IMR-90 (cell line): ENCODE results near the gene KCNQ1. TPM values are rescaled to one million over a fixed set of nuclear protein-coding genes. Genes with fewer than 3 reads are reported as not detected.

ENCODE experiments used
- ATAC-seq: fragments of 200-7000 bp; cut with Tn5 transposase; 2 replicates; pipeline ENCODE4 v1.9.1; 2020; ENCODE audit warnings: low read depth, mild to moderate bottlenecking, moderate library complexity
- BruUV-seq: library from RNA; stranded (reverse); fragments of 400-500 nt; replicated peaks from 2 replicates; lab custom pipeline; 2021; lab: Mats Ljungman, UMichigan
- CTCF ChIA-PET: fragments of 300-600 bp; formaldehyde crosslinking; extraction: SDS; loops from one replicate; lab custom pipeline; 2021; ENCODE audit warnings: antibody characterized with exemption; lab: Yijun Ruan, JAX
- POLR2A ChIA-PET: fragments of 300-600 bp; sonication (Branson Sonifier 250); formaldehyde crosslinking; loops from one replicate; lab custom pipeline; 2022; ENCODE audit warnings: antibody characterized with exemption; ENCODE audit not compliant: unreplicated experiment; lab: Charles Lee
- DNase-seq: peaks from one replicate; pipeline ENCODE4 v3.0.0; 2013
- H2AFZ ChIP-seq: replicated peaks from 2 replicates; pipeline ENCODE3; 2013; ENCODE audit warnings: low read length, mild to moderate bottlenecking; ENCODE audit not compliant: poor library complexity
- H2AK5ac ChIP-seq: 2 replicates; pipeline ENCODE4 v1.6.1; 2013; ENCODE audit warnings: low read depth, low read length, inconsistent platforms
- H2AK9ac ChIP-seq: replicated peaks from 2 replicates; pipeline ENCODE3; 2013; ENCODE audit warnings: mild to moderate bottlenecking, low read depth, low read length, moderate library complexity; ENCODE audit not compliant: poor library complexity
- H2BK120ac ChIP-seq: 2 replicates; pipeline ENCODE4 v1.6.1; 2013; ENCODE audit warnings: low read depth, low read length, inconsistent platforms
- H2BK15ac ChIP-seq: 3 replicates; pipeline ENCODE4 v1.6.1; 2013; ENCODE audit warnings: low read depth, low read length, inconsistent platforms
- H2BK20ac ChIP-seq: 2 replicates; pipeline ENCODE4 v1.6.1; 2013; ENCODE audit warnings: low read depth, mild to moderate bottlenecking, inconsistent platforms, low read length, moderate library complexity
- H2BK5ac ChIP-seq: 2 replicates; pipeline ENCODE4 v1.6.1; 2013; ENCODE audit warnings: mild to moderate bottlenecking, low read depth, low read length, inconsistent platforms; ENCODE audit not compliant: poor library complexity, severe bottlenecking
- H3K14ac ChIP-seq: replicated peaks from 2 replicates; pipeline ENCODE4 v1.6.1; 2013; ENCODE audit warnings: low read depth, low read length, inconsistent platforms
- H3K18ac ChIP-seq: 2 replicates; pipeline ENCODE4 v1.6.1; 2013; ENCODE audit warnings: low read depth, low read length, control low read depth
- H3K23ac ChIP-seq: 2 replicates; pipeline ENCODE4 v1.6.1; 2013; ENCODE audit warnings: low read depth, low read length, inconsistent platforms
- H3K27ac ChIP-seq: 2 replicates; pipeline ENCODE4 v1.5.1; 2013; ENCODE audit warnings: mild to moderate bottlenecking, control low read depth, low read length; ENCODE audit not compliant: insufficient read depth
- H3K27me3 ChIP-seq: 2 replicates; pipeline ENCODE4 v1.6.1; 2013; ENCODE audit warnings: low read length; ENCODE audit not compliant: control insufficient read depth, insufficient read depth
- H3K36me3 ChIP-seq: 2 replicates; pipeline ENCODE4 v1.6.1; 2013; ENCODE audit warnings: low read length, mixed read lengths; ENCODE audit not compliant: control insufficient read depth, insufficient read depth
- H3K4ac ChIP-seq: 2 replicates; pipeline ENCODE4 v1.6.1; 2013; ENCODE audit warnings: low read depth, low read length, inconsistent platforms
- H3K4me1 ChIP-seq: 2 replicates; pipeline ENCODE4 v1.6.1; 2013; ENCODE audit warnings: low read length, mixed read lengths; ENCODE audit not compliant: control insufficient read depth, insufficient read depth
- H3K4me2 ChIP-seq: 2 replicates; pipeline ENCODE4 v1.6.1; 2013; ENCODE audit warnings: low read depth, mild to moderate bottlenecking, control low read depth, low read length, moderate library complexity
- H3K4me3 ChIP-seq: 2 replicates; pipeline ENCODE4 v1.5.1; 2013; ENCODE audit warnings: low read depth, mild to moderate bottlenecking, control low read depth, low read length, moderate library complexity; ENCODE audit not compliant: insufficient read depth
- H3K56ac ChIP-seq: 2 replicates; pipeline ENCODE4 v1.6.1; 2013; ENCODE audit warnings: low read length, inconsistent platforms; ENCODE audit not compliant: insufficient read depth; ENCODE audit errors: extremely low read depth
- H3K79me1 ChIP-seq, 2 experiments: 2 replicates each; pipeline ENCODE4 v1.6.1; 2013; ENCODE audit warnings: low read length in 2 of 2, inconsistent platforms in 1 of 2, low read depth in 1 of 2
- H3K9ac ChIP-seq: 2 replicates; pipeline ENCODE4 v1.6.1; 2013; ENCODE audit warnings: low read depth, low read length, control low read depth
- H3K9me1 ChIP-seq: 2 replicates; pipeline ENCODE4 v1.6.1; 2013; ENCODE audit warnings: low read length, inconsistent platforms; ENCODE audit not compliant: insufficient read depth
- H3K9me3 ChIP-seq: 2 replicates; pipeline ENCODE4 v1.6.1; 2013; ENCODE audit warnings: low read length; ENCODE audit not compliant: control insufficient read depth, insufficient read depth
- H4K20me1 ChIP-seq: 2 replicates; pipeline ENCODE4 v1.6.1; 2013; ENCODE audit warnings: low read length, inconsistent platforms; ENCODE audit not compliant: insufficient read depth
- H4K5ac ChIP-seq: 2 replicates; pipeline ENCODE4 v1.6.1; 2013; ENCODE audit warnings: mild to moderate bottlenecking, low read depth, low read length, control low read depth
- H4K8ac ChIP-seq, 2 experiments: 2 replicates each; pipeline ENCODE4 v1.6.1; 2013; ENCODE audit warnings: low read depth in 2 of 2, low read length in 2 of 2, control low read depth in 1 of 2, inconsistent platforms in 1 of 2
- H4K91ac ChIP-seq: 2 replicates; pipeline ENCODE4 v1.6.1; 2013; ENCODE audit warnings: low read depth, low read length, inconsistent platforms; ENCODE audit not compliant: insufficient read depth
- MAFK ChIP-seq: IDR thresholded peaks from 2 replicates; pipeline ENCODE4 v1.6.1; 2012; ENCODE audit warnings: low read depth, low read length, improper control_type of control experiment
- NFE2L2 ChIP-seq: fragments of 150-350 bp; IDR thresholded peaks from 2 replicates; pipeline ENCODE4 v1.6.1; 2016; ENCODE audit warnings: low read depth, mild to moderate bottlenecking, low read length
- WGBS, 2 experiments: methylation state at CpG; one replicate each; pipeline versions ENCODE4 v1.1.5 to v1.1.7; 2013; ENCODE audit warnings: missing lambda C conversion rate in 2 of 2; ENCODE audit not compliant: insufficient read length in 1 of 2; ENCODE audit errors: extremely low coverage in 2 of 2; 5-methylcytosine and 5-hydroxymethylcytosine counted together
- dilution Hi-C: fragments of 300-500 bp; cut with HindIII; formaldehyde crosslinking; loops from one replicate; pipeline ENCODE4 v1.14.3; 2018; ENCODE audit warnings: low sequenced_read_pairs; ENCODE audit not compliant: unreplicated experiment
- in situ Hi-C: fragments of 300-500 bp; cut with MboI; formaldehyde crosslinking; loops from 3 replicates; pipeline ENCODE4 v1.14.3; 2019; ENCODE audit warnings: low sequenced_read_pairs, inconsistent platforms, mixed read lengths
- intact Hi-C: fragments of 100-400 bp; cut with micrococcal nuclease; formaldehyde crosslinking; loops from 2 replicates; pipeline ENCODE4 v1.10.0; 2022
- polyA plus RNA-seq, 3 experiments: library from polyadenylated mRNA; depleted of rRNA; stranded (reverse); fragments of >200 nt; gene quantifications; 2 replicates each; pipeline ENCODE4 v1.2.3, GENCODE V29; 2012; ENCODE audit warnings: low replicate concordance in 1 of 3
- total RNA-seq: library from RNA; depleted of rRNA; stranded (reverse); fragments of >200 nt; gene quantifications from 2 replicates; pipeline ENCODE4 v1.2.3, GENCODE V29; 2012
- TF ChIP-seq, protein P1 (sequence below): fragments of 150-350 bp; IDR thresholded peaks from 2 replicates; pipeline ENCODE4 v1.6.1; 2016; ENCODE audit warnings: low read depth, mild to moderate bottlenecking, low read length, moderate library complexity, borderline replicate concordance

Gene KCNQ1
- total and polyA plus RNA-seq, 2 of the 4 experiments (the other 2 are of a cell fraction), result 0.07 TPM; not detected in 1

- ATAC-seq, result no peak
- in situ Hi-C loops (no loop called here), dilution Hi-C loops (no loop called here), intact Hi-C loops (no loop called here)
- TF ChIP-seq, protein P1, sequence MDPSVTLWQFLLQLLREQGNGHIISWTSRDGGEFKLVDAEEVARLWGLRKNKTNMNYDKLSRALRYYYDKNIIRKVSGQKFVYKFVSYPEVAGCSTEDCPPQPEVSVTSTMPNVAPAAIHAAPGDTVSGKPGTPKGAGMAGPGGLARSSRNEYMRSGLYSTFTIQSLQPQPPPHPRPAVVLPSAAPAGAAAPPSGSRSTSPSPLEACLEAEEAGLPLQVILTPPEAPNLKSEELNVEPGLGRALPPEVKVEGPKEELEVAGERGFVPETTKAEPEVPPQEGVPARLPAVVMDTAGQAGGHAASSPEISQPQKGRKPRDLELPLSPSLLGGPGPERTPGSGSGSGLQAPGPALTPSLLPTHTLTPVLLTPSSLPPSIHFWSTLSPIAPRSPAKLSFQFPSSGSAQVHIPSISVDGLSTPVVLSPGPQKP, result no peak
- no peak for TF ChIP-seq NFE2L2
- no peak for TF ChIP-seq MAFK
- H3K4me2 ChIP-seq, result no peak overlapping the region
- no peaks in the 10 kb centered on the region for H3K9me3 ChIP-seq
- H2BK120ac ChIP-seq, result no peak overlapping the region
- no TSS peak for BruUV-seq
- no peak overlapping the region for H2AK9ac ChIP-seq
- H3K27ac ChIP-seq, result no peak overlapping the region
- no peak overlapping the region for H2BK5ac ChIP-seq
- no peaks in the 10 kb centered on the region for H3K36me3 ChIP-seq
- H3K9me1 ChIP-seq, result no peaks in the 10 kb centered on the region
- H3K14ac ChIP-seq, result no peak overlapping the region
- H2BK20ac ChIP-seq, result no peak overlapping the region
- no peaks in the 10 kb centered on the region for H3K4me1 ChIP-seq
- no peak overlapping the region for H3K4ac ChIP-seq
- H3K4me3 ChIP-seq, result no peak overlapping the region
- no peak for DNase-seq
- no peaks in the 10 kb centered on the region for H3K79me1 ChIP-seq
- H2AFZ ChIP-seq, result no peak overlapping the region
- no peak overlapping the region for H2BK15ac ChIP-seq
- H4K20me1 ChIP-seq, result no peaks in the 10 kb centered on the region
- no peak overlapping the region for H4K91ac ChIP-seq
- no peak overlapping the region for H4K5ac ChIP-seq
- no peak overlapping the region for H3K56ac ChIP-seq
- H3K23ac ChIP-seq, result no peak overlapping the region
- H3K18ac ChIP-seq, result no peak overlapping the region
- H4K8ac ChIP-seq, result no peak overlapping the region
- no peak overlapping the region for H3K9ac ChIP-seq
- no CpG with 5 or more reads among the region's 14 CpGs for WGBS, 2 experiments
- H3K27me3 ChIP-seq, result peaks cover 29% of the 10 kb centered on the region
- no peak overlapping the region for H2AK5ac ChIP-seq
- CTCF ChIA-PET, result no interaction called here
- POLR2A ChIA-PET, result no interaction called here
These were observed 36.4 kb downstream of the KCNQ1 start for GRCh38 chr11:2481253-2481652.
